BE2C (cell line): ENCODE measurements around the gene TANC1.

Experiments used
- DNase-seq: peaks from one replicate; pipeline ENCODE4 v3.0.0-alpha.2; 2020
- H3K27me3 ChIP-seq: fragments of 250-450 bp; sonication (Bioruptor Pico); 2 replicates; pipeline ENCODE4 v1.5.1; 2020; ENCODE audit warnings: mild to moderate bottlenecking
- H3K36me3 ChIP-seq: fragments of 250-450 bp; sonication (Bioruptor Pico); 2 replicates; pipeline ENCODE4 v1.5.1; 2020; ENCODE audit warnings: mild to moderate bottlenecking
- H3K4me1 ChIP-seq: fragments of 250-450 bp; sonication (Bioruptor Pico); 2 replicates; pipeline ENCODE4 v1.5.1; 2020
- H3K4me3 ChIP-seq: 2 replicates; pipeline ENCODE4 v1.5.1; 2011; ENCODE audit warnings: low read depth, low read length
- H3K9me3 ChIP-seq: fragments of 250-450 bp; sonication (Bioruptor Pico); 2 replicates; pipeline ENCODE4 v1.5.1; 2020
- TF ChIP-seq, protein P1 (sequence below): IDR thresholded peaks from 2 replicates; pipeline ENCODE4 v1.5.1; 2012; ENCODE audit warnings: mild to moderate bottlenecking, low read depth, low read length

TANC1 gene

DNA sequence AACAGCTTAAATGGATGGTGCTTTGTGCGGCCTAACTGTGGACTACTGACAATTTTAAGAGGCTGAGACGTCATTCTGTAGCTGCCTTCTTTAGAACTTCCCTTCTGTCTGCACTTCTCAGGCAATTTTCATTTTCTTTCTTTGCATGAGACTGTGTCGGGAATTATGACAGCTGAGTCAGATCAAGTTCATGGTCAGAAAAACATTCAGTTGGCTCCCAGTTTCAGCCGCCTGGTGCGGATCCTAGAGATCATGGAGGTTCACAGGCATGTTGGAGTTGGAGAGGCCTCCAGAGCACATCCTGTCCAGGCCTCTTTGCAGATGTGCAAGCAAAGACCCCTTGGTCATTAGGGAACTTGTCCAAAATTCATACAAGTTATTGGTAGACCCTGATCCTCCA lies 135.0 kb downstream of the TANC1 start:
- Histone ChIP-seq H3K4me3 (no peak overlapping the region), H3K4me1 (peaks cover 4% of the 10 kb centered on the region), H3K9me3 (no peaks in the 10 kb centered on the region), H3K27me3 (no peaks in the 10 kb centered on the region), H3K36me3 (no peaks in the 10 kb centered on the region)
- TF ChIP-seq, protein P1, sequence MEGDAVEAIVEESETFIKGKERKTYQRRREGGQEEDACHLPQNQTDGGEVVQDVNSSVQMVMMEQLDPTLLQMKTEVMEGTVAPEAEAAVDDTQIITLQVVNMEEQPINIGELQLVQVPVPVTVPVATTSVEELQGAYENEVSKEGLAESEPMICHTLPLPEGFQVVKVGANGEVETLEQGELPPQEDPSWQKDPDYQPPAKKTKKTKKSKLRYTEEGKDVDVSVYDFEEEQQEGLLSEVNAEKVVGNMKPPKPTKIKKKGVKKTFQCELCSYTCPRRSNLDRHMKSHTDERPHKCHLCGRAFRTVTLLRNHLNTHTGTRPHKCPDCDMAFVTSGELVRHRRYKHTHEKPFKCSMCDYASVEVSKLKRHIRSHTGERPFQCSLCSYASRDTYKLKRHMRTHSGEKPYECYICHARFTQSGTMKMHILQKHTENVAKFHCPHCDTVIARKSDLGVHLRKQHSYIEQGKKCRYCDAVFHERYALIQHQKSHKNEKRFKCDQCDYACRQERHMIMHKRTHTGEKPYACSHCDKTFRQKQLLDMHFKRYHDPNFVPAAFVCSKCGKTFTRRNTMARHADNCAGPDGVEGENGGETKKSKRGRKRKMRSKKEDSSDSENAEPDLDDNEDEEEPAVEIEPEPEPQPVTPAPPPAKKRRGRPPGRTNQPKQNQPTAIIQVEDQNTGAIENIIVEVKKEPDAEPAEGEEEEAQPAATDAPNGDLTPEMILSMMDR: no peak
- DNase-seq: no peak

DNA sequence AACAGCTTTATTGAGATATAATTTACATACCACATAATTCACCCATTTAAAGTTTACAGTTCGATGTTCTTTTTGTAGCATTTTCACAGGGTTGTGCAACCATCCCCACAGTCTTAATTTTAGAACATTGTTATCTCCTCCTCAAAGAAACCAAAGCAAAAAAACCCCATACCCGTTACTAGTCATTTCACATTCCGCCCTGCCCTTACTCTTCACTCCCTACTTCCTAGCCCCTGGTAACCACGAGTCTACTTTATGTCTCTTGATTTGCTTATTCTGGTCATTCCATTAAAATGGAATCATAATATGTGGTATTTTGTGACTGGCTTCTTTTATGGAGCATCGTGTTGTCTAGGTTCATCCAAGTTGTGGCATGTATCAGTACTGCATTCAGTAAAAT lies 137.7 kb downstream of the TANC1 start:
- Histone ChIP-seq H3K36me3 (no peaks in the 10 kb centered on the region), H3K27me3 (no peaks in the 10 kb centered on the region), H3K4me1 (0 out of 2 replicates have a peak, but pooled peaks cover under 1% of the 10 kb centered on the region), H3K9me3 (no peaks in the 10 kb centered on the region), H3K4me3 (no peak overlapping the region)
- DNase-seq: no peak
- TF ChIP-seq, protein P1: no peak

DNA sequence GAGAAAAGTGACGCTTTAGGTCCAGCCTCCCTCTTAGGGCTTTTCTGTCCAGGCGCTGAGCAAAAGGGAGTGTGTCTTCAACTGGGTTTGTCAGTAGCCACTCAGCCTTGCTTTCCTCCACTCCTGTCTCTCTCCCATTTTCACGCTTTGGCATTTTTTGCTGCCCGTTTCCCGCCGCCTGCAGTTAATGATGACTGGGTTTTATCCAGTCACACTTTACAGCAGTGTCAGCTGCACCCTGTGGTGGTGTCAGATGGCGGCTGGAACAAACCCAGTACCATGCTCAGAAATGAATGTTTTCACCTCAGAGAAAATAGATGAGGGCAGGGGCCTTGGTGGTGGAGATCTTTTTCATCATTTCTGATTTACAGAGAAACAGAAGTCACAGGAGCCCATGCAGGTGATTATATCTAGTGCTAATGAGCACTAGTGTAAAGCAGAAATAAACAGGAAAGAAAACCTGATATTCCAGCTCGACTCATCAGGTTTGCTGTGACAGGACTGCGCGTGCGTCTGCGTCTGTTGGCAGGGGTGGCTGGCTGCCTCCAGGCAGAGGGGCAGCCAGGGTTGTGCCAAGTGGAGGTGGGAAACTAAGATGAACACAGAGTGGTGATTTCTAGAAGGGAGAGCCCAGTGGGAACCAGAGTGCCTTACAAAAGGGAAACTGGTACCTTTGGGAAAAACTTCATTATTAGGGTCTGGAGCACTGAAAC lies 139.9 kb downstream of the TANC1 start:
- H3K36me3 ChIP-seq: no peaks in the 10 kb centered on the region
- DNase-seq: no peak
- TF ChIP-seq, protein P1: no peak

DNA sequence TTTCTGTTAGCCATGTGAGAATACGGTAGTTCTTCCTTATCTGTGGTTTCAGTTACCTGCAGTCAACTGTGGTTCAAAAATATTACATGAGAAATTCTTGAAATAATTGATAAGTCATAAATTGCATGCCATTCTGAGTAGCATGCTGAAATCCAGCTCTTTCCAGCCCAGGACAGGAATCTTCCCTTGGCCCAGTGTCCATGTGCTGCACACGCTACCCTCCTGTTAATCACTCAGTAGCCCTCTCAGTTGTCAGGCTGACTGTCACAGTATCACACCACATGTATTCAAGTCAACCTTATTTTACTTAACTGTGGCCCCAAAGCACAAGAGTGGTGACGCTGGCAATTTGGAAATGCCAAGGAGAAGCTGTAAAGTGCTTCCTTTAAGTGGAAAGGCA lies 141.1 kb downstream of the TANC1 start:
- no peaks in the 10 kb centered on the region for H3K27me3 ChIP-seq
- no peaks in the 10 kb centered on the region for H3K9me3 ChIP-seq
- TF ChIP-seq, protein P1: no peak
- DNase-seq: no peak
- H3K4me3 ChIP-seq: no peak overlapping the region
- no peaks in the 10 kb centered on the region for H3K36me3 ChIP-seq
- no peaks in the 10 kb centered on the region for H3K4me1 ChIP-seq

More for the DNA sequence above, 139.9 kb downstream of the TANC1 start:
- H3K4me1 ChIP-seq: no peaks in the 10 kb centered on the region
- H3K4me3 ChIP-seq: no peak overlapping the region
- no peaks in the 10 kb centered on the region for H3K9me3 ChIP-seq
- no peaks in the 10 kb centered on the region for H3K27me3 ChIP-seq

DNA sequence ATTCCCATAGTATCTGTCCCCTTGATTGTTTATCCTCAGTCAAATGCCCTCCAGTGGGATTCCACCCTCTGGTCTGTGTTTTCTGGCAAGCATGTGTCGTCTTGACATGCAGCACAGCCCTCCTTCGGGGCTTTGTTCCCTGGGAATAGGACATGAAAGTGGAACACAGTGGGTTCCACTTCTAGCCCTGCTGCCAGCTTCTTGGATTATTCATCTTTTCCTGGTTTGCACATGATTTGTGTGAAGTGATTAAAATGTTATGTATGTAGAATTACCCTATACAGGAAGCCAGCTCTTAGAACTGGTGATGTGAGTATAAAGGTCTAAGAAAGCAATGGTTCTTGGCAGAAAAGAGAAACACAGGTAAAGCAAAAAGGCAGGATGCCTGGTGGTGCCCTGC lies 142.3 kb downstream of the TANC1 start:
- Histone ChIP-seq H3K36me3 (no peaks in the 10 kb centered on the region), H3K4me1 (no peaks in the 10 kb centered on the region), H3K4me3 (no peak overlapping the region), H3K27me3 (no peaks in the 10 kb centered on the region), H3K9me3 (no peaks in the 10 kb centered on the region)
- no peak for DNase-seq
- TF ChIP-seq, protein P1: no peak

DNA sequence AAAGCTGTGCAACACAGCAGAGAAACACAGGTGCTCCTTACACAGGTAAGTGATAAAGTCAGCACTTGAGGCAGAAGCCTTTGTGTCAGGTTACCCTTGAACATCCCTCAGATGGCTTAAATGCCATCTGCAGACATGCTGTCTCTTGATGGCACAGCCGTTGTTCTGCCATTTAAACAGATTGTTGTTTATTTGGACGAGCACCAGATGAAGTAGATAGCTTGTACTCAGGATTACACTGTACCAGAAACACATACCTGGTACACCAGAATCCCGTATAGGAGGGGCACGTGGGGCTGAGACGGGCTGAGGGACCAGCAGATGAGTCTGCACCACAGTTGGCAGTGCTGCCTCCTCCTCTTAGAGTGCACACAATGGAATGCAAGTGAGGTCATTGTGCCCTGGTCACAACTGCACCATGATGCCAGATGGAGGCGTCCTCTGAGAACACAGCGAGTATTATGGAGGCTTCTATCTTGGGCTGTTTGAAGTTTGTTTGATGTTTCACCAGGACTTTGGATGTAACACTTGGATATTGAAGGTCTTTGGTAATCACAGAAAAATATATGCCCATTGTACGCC lies 143.0 kb downstream of the TANC1 start:
- Histone ChIP-seq H3K36me3 (no peaks in the 10 kb centered on the region), H3K4me3 (no peak overlapping the region), H3K4me1 (no peaks in the 10 kb centered on the region), H3K27me3 (no peaks in the 10 kb centered on the region), H3K9me3 (no peaks in the 10 kb centered on the region)
- no peak for DNase-seq
- TF ChIP-seq, protein P1: no peak
